Muscle of arm (tissue), 12 donors: ENCODE data around the gene ALPK3. TPM values are rescaled to one million over a fixed set of nuclear protein-coding genes. Genes with fewer than 3 reads are reported as not detected.

Source experiments
- DNase-seq: peaks from one replicate; pipeline ENCODE4 v3.0.0-alpha.2; 2013
- polyA plus RNA-seq, 12 donors: library from polyadenylated mRNA; unstranded; fragments of 120-200 nt; gene quantifications; one replicate each; pipeline ENCODE4 v1.2.1, GENCODE V29; 2013; ENCODE audit not compliant: insufficient read length in 12 of 12

Gene ALPK3
- polyA plus RNA-seq, 12 donors = 27.2 to 99.9 (median 78.0) TPM; not detected in 1

GRCh38 chr15:84794162-84794547 is 23.0 kb upstream of the ALPK3 start:
- DNase-seq = no peak

DNA sequence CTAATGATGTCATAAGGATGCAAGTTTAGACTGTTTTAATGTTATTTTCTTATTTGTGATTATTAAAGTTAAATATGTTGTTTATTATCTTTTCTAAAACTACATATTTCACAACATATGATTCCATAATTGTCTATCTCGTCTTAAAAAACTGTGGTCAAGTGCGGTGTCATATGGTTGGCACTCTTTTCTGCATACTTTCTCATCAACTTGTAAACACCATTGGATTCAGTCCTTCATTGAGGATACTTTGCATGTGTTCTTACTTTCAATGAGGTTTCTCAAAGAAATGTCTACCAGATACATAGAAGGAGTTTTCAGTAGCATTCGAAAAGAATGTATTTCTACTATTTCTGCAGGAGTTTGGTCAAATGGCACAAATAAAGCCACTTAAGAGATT is 22.0 kb upstream of the ALPK3 start:
- DNase-seq = no peak

- no peak for DNase-seq
Observed at GRCh38 chr15:84797212-84797611, 19.9 kb upstream of the ALPK3 start.

DNA sequence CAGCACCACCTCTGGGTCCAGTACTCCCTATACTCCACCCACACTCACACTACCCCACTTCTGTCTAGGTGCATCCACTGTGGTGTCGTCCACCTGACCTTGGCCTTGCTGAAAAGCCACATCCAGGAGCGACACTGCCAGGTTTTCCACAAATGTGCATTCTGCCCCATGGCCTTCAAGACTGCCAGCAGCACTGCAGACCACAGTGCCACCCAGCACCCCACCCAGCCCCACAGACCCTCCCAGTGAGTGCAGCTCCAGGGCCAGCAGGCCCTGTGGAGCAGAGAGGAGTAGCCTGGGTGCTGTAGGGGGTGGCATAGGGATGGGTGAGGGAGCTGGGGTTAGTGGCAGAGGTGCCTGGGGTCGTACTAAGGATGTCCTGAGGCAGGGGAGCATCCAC is 19.4 kb upstream of the ALPK3 start:
- no peak for DNase-seq

GRCh38 chr15:84798436-84798946 is 18.7 kb upstream of the ALPK3 start:
- DNase-seq = no peak

- no peak for DNase-seq
Observed at GRCh38 chr15:84799511-84800187, 17.5 kb upstream of the ALPK3 start.

DNA sequence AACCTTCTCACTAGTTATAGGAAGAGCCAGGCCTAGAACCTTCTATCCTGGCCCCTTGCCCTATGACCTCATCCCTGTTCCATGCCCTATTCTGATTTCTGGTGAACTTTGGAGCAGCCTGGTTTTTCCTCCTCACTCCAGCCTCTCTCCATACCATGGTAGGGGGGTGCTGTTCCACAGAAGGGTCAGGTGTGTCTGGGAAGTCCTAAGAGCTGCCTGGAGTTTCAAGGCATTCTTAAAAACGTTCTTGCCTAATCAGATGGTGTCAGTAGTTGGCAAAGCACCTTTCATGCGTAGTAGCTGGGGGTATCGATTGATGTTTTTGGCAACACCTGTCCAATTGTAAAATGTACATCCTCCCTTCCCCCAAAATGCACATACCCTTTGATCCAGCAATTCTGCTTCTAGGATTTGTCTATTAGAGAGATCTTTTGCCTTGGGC is 16.8 kb upstream of the ALPK3 start:
- no peak for DNase-seq

GRCh38 chr15:84804005-84804900 is 12.9 kb upstream of the ALPK3 start:
- no peak for DNase-seq

- no peak for DNase-seq
Observed at GRCh38 chr15:84805221-84805620, 11.9 kb upstream of the ALPK3 start.

- DNase-seq = no peak
Observed at GRCh38 chr15:84807228-84807627, 9.9 kb upstream of the ALPK3 start.

GRCh38 chr15:84810073-84810840 is 6.9 kb upstream of the ALPK3 start:
- DNase-seq = no peak

DNA sequence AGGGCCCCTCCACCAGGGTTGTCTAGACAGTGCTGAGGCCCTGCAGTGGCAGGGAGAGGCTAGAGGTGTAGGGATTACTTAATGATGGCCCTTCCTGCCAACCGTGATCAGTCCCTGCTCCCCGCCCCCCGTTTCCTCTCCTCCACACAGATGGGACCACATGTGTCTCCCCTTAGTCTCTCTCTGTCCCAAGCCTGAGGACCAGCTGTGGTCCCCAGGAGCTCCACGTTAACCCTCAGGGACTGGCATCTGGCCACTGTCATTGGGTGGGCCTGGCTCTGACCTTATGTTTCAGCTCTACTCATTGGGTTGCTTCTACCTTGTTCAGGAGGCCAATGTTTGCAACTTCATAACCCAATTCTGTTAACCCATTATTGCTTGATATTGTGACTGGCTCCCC is 6.0 kb upstream of the ALPK3 start:
- DNase-seq = no peak

DNA sequence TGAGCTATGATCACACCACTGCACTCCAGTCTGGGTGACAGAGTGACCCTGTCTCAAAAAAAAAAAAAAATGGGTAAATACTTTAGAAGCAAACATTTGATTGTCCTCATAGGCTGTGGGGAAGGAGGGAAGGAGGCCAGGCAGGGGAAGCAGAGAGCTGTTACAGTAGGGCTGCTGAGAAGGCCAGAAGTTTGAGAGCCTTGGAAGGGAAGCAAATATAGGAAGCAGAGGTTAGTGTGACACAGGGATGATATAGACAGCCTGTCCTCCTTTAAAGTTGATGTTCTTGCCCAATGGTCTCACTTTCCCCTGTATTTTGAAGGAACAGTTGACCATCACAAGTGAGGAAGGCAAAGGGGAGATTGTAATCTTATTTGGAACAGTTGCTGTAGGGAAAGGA is 5.3 kb upstream of the ALPK3 start:
- DNase-seq = no peak

- DNase-seq = no peak
Observed at GRCh38 chr15:84812842-84813241, 4.3 kb upstream of the ALPK3 start.

- no peak for DNase-seq
Observed at GRCh38 chr15:84813435-84813834, 3.7 kb upstream of the ALPK3 start.

GRCh38 chr15:84813931-84814330 is 3.2 kb upstream of the ALPK3 start:
- DNase-seq = no peak

- no peak for DNase-seq
Observed at GRCh38 chr15:84814916-84815315, 2.2 kb upstream of the ALPK3 start.

- DNase-seq = no peak
Observed at GRCh38 chr15:84817466-84818081, 418 bp downstream of the ALPK3 start.

DNA sequence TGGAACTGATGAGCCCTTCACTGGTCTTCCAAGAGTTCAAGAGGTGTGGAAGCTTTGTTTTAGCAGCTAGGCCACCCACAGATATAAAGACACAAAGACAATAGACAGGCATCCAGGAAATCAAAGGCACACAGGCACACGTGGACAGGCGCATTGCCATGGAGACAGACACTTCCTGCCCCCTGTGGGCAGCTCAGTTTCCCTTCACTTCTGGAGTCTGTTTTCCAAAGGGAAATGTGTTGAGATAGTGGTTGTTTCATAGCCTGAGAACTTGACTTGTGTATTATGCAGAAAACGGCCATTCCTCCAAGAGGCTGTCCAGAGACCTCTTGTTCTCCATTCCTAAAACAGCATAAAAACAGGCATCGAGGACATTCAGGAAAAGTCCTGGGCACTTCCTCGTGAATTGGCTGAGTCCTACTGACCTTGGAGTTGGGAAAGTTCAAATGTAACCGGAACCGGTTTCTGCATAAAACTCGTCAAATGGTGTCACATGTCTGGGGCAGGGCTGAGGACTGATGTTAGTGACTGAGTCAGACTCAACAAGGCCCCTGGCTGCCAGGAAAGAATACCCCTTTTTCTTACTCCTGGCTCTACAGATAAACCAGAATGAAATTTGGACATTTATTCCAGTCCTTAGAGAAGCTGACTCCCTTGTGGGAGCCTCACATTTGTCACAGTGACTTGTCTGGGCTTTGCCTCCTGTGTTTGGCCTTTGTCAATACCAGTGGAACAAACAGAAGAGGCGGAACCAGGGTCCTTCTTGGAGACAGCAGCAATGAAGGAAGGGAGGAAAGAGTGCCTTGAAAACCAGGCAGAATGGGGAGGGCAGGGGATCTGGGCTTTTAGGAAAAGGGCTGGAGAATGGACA is 1.3 kb downstream of the ALPK3 start:
- DNase-seq = no peak

- no peak for DNase-seq
Observed at GRCh38 chr15:84819291-84819768, 2.2 kb downstream of the ALPK3 start.

GRCh38 chr15:84819791-84820190 is 2.6 kb downstream of the ALPK3 start:
- DNase-seq = no peak
